Medulla oblongata (tissue), 1 donor: ENCODE data around the gene ZDHHC6.
"Not testable (repeated sequence)": the region's sequence is repeated elsewhere in the genome, so short reads cannot be mapped to it uniquely, and the experiment has no call there.

ENCODE experiments used
- DNase-seq: peaks from one replicate; pipeline ENCODE4 v3.0.0-alpha.2; 2015; ENCODE audit errors: extremely low spot score

ZDHHC6 gene, protein sequence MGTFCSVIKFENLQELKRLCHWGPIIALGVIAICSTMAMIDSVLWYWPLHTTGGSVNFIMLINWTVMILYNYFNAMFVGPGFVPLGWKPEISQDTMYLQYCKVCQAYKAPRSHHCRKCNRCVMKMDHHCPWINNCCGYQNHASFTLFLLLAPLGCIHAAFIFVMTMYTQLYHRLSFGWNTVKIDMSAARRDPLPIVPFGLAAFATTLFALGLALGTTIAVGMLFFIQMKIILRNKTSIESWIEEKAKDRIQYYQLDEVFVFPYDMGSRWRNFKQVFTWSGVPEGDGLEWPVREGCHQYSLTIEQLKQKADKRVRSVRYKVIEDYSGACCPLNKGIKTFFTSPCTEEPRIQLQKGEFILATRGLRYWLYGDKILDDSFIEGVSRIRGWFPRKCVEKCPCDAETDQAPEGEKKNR

GRCh38 chr10:112446855-112447619 is at the start of gene ZDHHC6, which contains the start of gene VTI1A:
TSS of gene ZDHHC6 (minus strand) at chr10:112446914. CDS start at chr10:112445436, 1,478 bp downstream.
TSS of gene VTI1A (plus strand) at chr10:112447215. CDS start at chr10:112447374, 159 bp downstream.
- DNase-seq, result peak; percentile 85

GRCh38 chr10:112492736-112493135 is 46.0 kb upstream of the ZDHHC6 start:
- DNase-seq, result no peak

- DNase-seq, result no peak
Measured at GRCh38 chr10:112491144-112491543, 44.4 kb upstream of the ZDHHC6 start.

- DNase-seq, result no peak
Measured at GRCh38 chr10:112490545-112490944, 43.8 kb upstream of the ZDHHC6 start.

GRCh38 chr10:112487964-112488363 is 41.2 kb upstream of the ZDHHC6 start:
- DNase-seq, result no peak

- DNase-seq, result no peak
Measured at GRCh38 chr10:112484399-112484798, 37.7 kb upstream of the ZDHHC6 start.

GRCh38 chr10:112481602-112482001 is 34.9 kb upstream of the ZDHHC6 start:
- DNase-seq, result no peak

DNA sequence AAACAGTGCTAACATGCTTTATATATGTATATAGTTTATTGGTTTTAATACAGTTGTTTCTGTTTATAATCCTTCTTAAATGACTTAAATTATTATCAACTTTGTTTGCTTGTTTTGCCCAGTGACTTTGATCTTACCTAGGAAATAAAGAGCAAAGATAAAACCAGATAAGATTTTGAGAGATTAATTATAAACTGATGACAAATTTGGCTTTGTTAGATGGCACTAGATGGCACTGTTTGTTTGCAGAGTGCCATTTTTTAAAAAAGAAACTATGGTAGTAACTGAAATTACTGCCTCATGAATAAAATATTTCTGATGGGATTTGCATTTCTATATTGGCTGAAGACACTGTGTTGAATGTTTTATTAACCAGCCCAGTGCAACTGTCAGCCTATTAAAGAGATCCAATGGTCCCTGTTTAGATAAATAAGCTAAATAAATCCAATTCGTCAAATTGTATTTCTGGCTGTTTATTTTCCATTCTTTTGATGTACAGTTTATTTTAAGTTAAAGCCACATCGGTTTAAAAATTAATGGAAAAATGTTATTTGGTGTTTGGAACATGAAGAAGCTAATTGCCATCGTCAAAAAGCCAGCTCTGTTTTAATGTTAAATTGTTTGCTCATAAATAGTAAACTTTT is 29.0 kb upstream of the ZDHHC6 start:
- DNase-seq, result peak; percentile 32

- peak; percentile 62 for DNase-seq
Measured at GRCh38 chr10:112471878-112472487, 25.3 kb upstream of the ZDHHC6 start.

GRCh38 chr10:112467541-112468075 is 20.9 kb upstream of the ZDHHC6 start:
- DNase-seq, result no peak

- no peak for DNase-seq
Measured at GRCh38 chr10:112466802-112467201, 20.1 kb upstream of the ZDHHC6 start.

DNA sequence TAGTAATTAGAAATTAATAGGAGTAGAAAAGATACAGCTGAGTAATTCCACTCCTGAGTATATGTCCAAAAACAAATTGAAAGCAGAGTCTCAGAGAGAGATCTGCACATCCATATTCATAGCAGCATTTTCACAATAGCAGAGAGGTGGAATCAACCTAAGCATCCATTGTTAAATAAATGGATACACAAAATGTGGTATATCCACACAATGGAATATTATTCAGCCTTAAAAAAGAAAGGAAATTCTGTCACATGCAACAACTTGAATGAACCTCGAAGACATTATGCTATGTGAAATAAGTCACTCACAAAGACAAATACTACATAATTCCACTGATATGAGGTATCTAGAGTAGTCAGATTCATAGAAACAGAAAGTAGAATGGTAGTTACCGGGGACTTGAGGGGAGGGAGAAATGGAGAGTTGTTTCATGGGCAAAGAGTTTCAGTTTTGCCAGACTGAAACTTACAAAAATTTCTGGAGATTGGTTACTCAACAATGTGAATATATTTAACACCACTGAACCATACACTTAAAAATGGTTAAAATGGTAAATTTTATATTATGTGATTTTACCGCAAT is 18.7 kb upstream of the ZDHHC6 start:
- no peak for DNase-seq

DNA sequence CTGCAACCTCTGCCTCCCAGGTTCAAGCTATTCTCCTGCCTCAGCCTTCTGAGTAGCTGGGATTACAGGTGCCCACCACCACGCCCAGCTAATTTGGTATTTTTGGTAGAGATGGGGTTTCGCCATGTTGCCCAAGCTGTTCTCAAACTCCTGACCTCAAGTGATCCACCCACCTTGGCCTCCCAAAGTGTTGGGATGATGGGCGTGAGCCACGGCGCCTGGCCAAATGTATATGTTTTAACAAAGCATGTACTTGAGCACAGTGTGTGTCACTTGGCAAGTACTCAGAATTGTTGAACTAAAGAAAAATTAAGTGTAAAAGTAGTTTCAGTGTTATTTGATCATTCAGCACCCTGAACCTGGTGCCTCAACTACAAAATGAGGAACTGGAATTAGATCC is 17.4 kb upstream of the ZDHHC6 start:
- not testable (repeated sequence) for DNase-seq

DNA sequence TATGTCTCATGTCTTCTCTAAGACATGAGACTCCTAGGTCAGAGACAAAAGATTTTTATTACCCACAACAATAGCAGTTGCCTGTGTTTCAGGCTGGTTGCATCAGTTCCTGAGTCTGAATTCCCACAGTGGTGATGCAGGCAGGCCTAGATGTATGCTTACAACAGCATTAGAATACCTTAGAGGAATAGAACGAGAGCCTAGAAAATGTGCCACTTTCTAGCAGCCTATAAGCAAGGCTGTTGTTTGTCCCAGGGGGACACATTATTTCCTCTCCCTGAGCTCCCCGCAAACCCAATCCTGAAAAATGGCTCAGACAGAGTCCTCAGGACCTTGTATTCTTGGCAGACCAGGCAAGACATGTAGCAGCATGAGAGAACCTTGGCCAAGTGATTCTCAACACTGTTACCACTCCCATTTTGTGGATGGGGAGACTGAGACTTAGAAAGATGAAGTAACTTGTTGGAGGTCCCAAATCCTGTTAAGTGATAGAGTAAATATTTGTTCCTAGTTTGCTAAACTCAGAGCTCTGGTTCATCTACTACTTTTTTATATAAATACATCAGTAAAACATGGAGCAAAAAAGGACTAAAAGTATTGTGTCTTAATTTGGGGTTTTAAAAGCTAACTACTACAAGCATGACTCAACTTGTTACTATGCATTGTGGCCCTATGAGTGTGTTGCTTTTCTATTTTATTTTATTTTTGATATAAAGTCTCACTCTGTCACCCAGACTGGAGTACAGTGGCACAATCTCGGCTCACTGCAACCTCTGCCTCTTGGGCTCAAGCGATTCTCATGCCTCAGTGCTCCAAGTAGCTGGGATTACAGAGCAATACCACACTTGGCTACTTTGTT is 14.5 kb upstream of the ZDHHC6 start:
- no peak for DNase-seq

DNA sequence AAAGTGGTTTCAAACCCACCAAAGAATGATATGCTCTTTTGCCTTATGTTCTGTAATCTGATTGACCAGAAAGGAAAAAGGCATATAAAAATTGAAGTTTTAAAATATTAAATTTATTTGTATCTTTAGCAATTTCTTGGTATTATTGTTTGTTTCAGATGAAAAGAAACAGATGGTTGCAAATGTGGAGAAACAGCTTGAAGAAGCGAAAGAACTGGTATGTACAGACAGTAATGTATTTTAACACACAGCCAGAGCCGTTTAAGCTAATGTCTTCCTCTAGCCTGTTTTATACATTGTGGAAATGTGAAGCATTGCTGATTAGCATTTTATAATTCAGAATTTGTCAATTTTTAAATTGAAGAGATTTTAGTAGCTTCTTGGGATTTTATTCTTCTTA is 13.7 kb upstream of the ZDHHC6 start:
- DNase-seq, result no peak

GRCh38 chr10:112456533-112456932 is 9.8 kb upstream of the ZDHHC6 start:
- no peak for DNase-seq

GRCh38 chr10:112454910-112455779 is 8.4 kb upstream of the ZDHHC6 start:
- DNase-seq, result no peak

DNA sequence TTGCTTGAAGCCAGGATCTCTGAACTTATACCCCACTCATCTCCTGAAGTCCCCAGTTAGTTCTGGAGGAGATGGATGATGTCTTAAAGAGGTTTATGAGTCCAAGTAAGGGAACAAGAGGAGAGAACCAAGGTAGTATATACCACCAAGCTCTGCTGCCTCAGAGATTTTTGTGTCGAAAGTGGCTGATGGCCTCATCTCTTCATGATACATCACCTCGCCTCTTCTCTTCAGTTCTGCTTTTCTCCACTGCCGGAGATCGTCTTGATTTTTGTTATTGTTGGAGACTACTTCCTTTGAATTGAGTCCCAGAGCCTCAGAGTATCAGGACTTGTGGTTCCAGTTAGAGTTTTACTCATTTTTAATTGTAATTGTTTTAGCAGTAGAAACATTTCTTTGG is 2.2 kb upstream of the ZDHHC6 start:
- no peak for DNase-seq

- peak; percentile 10 for DNase-seq
Measured at GRCh38 chr10:112447620-112447928, 860 bp upstream of the ZDHHC6 start.
